Brain microvascular endothelial cell (primary cell): Measurements from ENCODE around the gene SH3RF3.

Experiments
- DNase-seq: peaks from one replicate; pipeline ENCODE4 v3.0.0-alpha.2; 2020
- H3K27ac ChIP-seq: fragments of 250-450 bp; sonication (Bioruptor Pico); 2 replicates; pipeline ENCODE4 v1.5.1; 2020; ENCODE audit warnings: mild to moderate bottlenecking, moderate library complexity
- H3K27me3 ChIP-seq: fragments of 250-450 bp; sonication (Bioruptor Pico); replicated peaks from 2 replicates; pipeline ENCODE4 v1.5.1; 2020; ENCODE audit warnings: mild to moderate bottlenecking
- H3K36me3 ChIP-seq: fragments of 250-450 bp; sonication (Bioruptor Pico); replicated peaks from 2 replicates; pipeline ENCODE4 v1.5.1; 2020; ENCODE audit warnings: mild to moderate bottlenecking
- H3K4me3 ChIP-seq: 2 replicates; pipeline ENCODE4 v1.5.1; 2011; ENCODE audit warnings: low read depth, mild to moderate bottlenecking, control low read depth, low read length, moderate library complexity
- in situ Hi-C: cut with HindIII; loops from 2 replicates; pipeline ENCODE4 v1.10.0; 2017; ENCODE audit warnings: low sequenced_read_pairs, low pct_ligation_motif_present
- TF ChIP-seq, protein P1 (sequence below): IDR thresholded peaks from 2 replicates; pipeline ENCODE4 v1.5.1; 2011; ENCODE audit warnings: low read depth, mild to moderate bottlenecking, moderate library complexity, low read length, control low read depth, inconsistent platforms; ENCODE audit errors: missing control alignments

The SH3RF3 gene

DNA sequence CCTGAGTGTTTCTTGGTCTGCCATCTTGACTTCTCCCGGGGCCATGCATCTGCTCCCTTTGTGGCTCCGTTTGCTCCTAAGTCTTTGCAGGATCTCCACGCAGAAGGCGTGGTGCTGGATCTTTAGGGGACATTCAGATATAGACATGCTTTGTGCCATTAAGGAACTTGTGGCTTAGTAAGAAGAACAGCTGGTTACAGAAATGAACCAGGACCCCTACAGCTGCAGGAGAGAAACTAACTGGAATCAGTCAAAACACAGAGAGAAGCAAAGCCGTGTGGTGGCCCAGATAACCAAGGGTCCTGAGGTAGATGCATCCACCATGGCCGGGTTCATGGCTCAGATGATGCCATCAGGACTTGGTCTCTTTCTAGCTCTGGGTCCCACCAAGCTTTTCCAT, 97.6 kb downstream of the SH3RF3 start:
- Histone ChIP-seq H3K4me3 (no peak overlapping the region), H3K27me3 (peaks cover 8% of the 10 kb centered on the region), H3K27ac (no peak overlapping the region), H3K36me3 (no peaks in the 10 kb centered on the region)
- in situ Hi-C loops, result no loop called here
- TF ChIP-seq, protein P1, sequence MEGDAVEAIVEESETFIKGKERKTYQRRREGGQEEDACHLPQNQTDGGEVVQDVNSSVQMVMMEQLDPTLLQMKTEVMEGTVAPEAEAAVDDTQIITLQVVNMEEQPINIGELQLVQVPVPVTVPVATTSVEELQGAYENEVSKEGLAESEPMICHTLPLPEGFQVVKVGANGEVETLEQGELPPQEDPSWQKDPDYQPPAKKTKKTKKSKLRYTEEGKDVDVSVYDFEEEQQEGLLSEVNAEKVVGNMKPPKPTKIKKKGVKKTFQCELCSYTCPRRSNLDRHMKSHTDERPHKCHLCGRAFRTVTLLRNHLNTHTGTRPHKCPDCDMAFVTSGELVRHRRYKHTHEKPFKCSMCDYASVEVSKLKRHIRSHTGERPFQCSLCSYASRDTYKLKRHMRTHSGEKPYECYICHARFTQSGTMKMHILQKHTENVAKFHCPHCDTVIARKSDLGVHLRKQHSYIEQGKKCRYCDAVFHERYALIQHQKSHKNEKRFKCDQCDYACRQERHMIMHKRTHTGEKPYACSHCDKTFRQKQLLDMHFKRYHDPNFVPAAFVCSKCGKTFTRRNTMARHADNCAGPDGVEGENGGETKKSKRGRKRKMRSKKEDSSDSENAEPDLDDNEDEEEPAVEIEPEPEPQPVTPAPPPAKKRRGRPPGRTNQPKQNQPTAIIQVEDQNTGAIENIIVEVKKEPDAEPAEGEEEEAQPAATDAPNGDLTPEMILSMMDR, result no peak
- no peak for DNase-seq

GRCh38 chr2:109229094-109229675, 100.2 kb downstream of the SH3RF3 start:
- Histone ChIP-seq H3K27me3 (peaks cover 18% of the 10 kb centered on the region), H3K36me3 (no peaks in the 10 kb centered on the region), H3K4me3 (no peak overlapping the region), H3K27ac (no peak overlapping the region)
- in situ Hi-C loops, result no loop called here
- TF ChIP-seq, protein P1, result no peak
- no peak for DNase-seq

DNA sequence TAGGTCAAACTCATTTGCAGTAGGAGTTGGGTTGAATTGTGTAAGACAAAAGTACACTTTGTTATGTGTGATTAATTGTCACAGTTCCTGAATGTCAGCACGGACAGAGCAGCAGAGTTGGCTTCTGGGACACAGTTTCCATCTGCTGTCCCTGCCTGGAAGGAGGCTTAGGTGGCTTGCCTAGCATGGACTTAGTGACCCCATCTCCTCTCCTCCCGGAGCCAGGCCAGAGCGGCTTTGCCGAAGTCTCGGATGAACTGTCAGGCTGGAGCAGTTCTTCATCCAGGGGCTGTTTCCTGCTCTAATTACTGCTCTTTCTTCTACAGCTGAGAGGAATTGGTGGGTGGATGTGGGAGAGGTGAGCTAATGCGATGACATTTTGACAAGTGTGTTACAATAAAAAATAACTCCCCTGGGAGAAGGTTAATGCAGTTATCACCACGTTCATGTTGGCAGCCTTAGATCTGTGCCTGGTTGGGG, 102.0 kb downstream of the SH3RF3 start:
- TF ChIP-seq, protein P1, result no peak
- Histone ChIP-seq H3K27ac (no peak overlapping the region), H3K27me3 (peaks cover 18% of the 10 kb centered on the region), H3K36me3 (no peaks in the 10 kb centered on the region), H3K4me3 (no peak overlapping the region)
- in situ Hi-C loops, result no loop called here
- no peak for DNase-seq

GRCh38 chr2:109231428-109231827, 102.4 kb downstream of the SH3RF3 start:
- DNase-seq, result no peak
- TF ChIP-seq, protein P1, result no peak
- H3K27ac ChIP-seq, result no peak overlapping the region
- no peaks in the 10 kb centered on the region for H3K36me3 ChIP-seq
- in situ Hi-C loops, result no loop called here
- peaks cover 18% of the 10 kb centered on the region for H3K27me3 ChIP-seq
- no peak overlapping the region for H3K4me3 ChIP-seq

GRCh38 chr2:109231996-109232705, 103.1 kb downstream of the SH3RF3 start:
- Histone ChIP-seq H3K27me3 (peaks cover 18% of the 10 kb centered on the region), H3K27ac (no peak overlapping the region), H3K4me3 (no peak overlapping the region), H3K36me3 (no peaks in the 10 kb centered on the region)
- TF ChIP-seq, protein P1, result no peak
- no peak for DNase-seq
- in situ Hi-C loops, result no loop called here
